GM21723 (cell line): ENCODE data around the gene SLCO1B3.

ENCODE experiments used
- ATAC-seq: cut with Tn5 transposase; IDR thresholded peaks from one replicate; pipeline ENCODE4 v1.9.1; 2021; ENCODE audit warnings: mild to moderate bottlenecking, moderate library complexity; ENCODE audit not compliant: unreplicated experiment

Gene SLCO1B3

GRCh38 chr12:20868277-20868676 is 57.8 kb downstream of the SLCO1B3 start:
- no peak for ATAC-seq

GRCh38 chr12:20883288-20883687 is 72.8 kb downstream of the SLCO1B3 start:
- ATAC-seq = no peak

- ATAC-seq = no peak
Measured at GRCh38 chr12:20885116-20885515, 74.6 kb downstream of the SLCO1B3 start.

- no peak for ATAC-seq
Measured at GRCh38 chr12:20885552-20885951, 75.0 kb downstream of the SLCO1B3 start.

GRCh38 chr12:20917269-20917668 is 106.8 kb downstream of the SLCO1B3 start:
- no peak for ATAC-seq

GRCh38 chr12:20917819-20918218 is 107.3 kb downstream of the SLCO1B3 start:
- ATAC-seq = no peak

- no peak for ATAC-seq
Measured at GRCh38 chr12:20931894-20932293, 121.4 kb downstream of the SLCO1B3 start.

- ATAC-seq = no peak
Measured at GRCh38 chr12:20946732-20947131, 136.2 kb downstream of the SLCO1B3 start.

- ATAC-seq = peak; percentile 85
Measured at GRCh38 chr12:20950248-20950647, 139.7 kb downstream of the SLCO1B3 start.

- no peak for ATAC-seq
Measured at GRCh38 chr12:20963303-20963702, 152.8 kb downstream of the SLCO1B3 start.

GRCh38 chr12:20963762-20964161 is 153.3 kb downstream of the SLCO1B3 start:
- no peak for ATAC-seq
